HG03045 (cell line): Measurements from ENCODE around the gene PRKN.

ENCODE experiments used
- ATAC-seq: cut with Tn5 transposase; IDR thresholded peaks from one replicate; pipeline ENCODE4 v1.9.1; 2021; ENCODE audit warnings: mild to moderate bottlenecking, moderate library complexity; ENCODE audit not compliant: unreplicated experiment

Gene PRKN

DNA sequence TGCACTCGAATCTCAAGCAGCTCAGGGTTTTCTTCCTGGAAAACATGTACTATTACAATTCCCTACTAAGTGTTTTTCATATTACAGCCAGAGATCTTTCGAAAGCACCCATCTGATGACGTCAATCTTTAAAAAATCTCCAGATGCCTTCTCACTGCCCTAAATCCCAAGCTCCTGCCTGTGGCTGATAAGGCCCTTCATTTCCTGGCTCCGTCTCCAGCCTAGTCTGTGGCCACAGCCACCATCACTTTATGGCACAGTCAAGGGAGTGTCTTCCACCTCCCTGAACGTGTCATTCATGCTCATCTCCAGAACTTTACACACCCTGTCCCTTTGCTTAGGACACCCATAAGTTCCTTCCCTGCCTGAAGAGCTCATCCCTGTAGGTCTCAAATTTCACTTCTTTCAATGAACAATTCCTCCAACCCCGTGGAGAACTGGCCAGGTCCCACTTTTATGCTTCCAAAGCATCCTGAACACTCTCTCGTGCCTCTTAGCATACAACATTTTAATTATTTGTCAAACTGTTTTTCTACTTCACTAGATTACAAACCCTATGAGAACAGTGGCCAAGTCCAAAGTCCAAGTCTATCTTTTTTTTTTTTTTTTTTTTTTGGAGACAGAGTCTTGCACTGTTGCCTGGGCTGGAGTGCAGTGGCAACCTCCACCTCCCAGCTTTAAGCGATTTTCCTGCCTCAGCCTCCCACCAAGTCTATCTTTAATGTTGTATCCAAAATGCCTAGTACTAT is 1347.6 kb downstream of the PRKN start:
- ATAC-seq, result no peak

DNA sequence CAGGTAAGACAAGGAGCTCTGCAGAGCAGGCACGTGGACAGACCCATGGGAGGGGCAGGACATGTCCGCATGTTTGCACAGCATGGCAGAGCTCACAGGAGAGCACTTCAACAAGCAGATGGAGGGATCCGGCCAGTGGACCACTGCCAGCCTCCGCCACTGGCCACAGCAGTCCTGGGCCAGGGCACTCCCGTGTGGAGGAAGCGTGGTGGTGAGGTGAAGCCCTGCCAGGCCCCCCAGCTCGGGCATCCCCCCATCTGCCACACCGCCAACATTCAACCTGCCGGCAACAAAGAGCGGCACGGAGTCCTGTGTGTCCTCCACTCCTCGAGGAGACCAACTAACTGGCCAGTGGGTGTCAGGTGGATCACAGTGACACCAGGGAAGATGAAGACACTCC is 1349.5 kb downstream of the PRKN start:
- ATAC-seq, result no peak

DNA sequence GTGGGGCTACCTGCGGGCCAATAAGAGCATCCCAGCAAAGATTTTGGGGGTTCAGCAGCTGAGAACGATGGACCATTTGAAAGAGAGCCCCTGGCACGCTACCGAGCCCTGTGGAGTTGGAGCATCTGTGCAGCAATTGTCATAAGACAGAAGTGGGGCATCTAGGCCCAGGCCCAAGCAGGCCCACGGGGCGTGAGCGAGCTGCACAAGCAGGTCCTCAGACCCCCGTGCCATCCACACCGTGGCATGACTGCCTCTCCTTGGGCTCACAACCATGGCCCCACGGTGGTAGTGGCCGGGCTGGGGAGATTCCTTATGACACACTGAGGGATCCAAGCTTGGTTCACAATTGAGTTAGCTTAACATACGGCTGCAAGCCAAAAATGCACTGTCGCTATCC is 1350.5 kb downstream of the PRKN start:
- no peak for ATAC-seq

DNA sequence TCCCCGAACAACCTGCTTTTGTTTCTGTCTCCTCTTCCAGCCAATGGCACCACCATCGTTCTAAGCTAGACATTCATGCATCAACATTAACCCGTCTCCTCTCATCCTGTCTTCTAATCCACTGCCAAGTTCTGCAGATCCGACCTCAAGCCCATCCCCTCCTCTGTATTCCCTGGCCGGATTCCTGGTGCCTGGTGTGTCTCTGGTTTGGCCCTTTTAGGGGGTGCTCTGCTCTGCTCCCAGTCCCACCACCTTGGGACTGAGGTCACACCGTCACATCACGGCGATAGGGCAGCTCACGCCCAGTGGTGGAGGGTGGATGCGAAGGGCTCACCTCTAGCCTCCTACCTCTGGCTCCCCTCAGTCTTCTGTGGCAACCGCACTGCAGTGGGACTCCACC is 1351.2 kb downstream of the PRKN start:
- ATAC-seq, result no peak

DNA sequence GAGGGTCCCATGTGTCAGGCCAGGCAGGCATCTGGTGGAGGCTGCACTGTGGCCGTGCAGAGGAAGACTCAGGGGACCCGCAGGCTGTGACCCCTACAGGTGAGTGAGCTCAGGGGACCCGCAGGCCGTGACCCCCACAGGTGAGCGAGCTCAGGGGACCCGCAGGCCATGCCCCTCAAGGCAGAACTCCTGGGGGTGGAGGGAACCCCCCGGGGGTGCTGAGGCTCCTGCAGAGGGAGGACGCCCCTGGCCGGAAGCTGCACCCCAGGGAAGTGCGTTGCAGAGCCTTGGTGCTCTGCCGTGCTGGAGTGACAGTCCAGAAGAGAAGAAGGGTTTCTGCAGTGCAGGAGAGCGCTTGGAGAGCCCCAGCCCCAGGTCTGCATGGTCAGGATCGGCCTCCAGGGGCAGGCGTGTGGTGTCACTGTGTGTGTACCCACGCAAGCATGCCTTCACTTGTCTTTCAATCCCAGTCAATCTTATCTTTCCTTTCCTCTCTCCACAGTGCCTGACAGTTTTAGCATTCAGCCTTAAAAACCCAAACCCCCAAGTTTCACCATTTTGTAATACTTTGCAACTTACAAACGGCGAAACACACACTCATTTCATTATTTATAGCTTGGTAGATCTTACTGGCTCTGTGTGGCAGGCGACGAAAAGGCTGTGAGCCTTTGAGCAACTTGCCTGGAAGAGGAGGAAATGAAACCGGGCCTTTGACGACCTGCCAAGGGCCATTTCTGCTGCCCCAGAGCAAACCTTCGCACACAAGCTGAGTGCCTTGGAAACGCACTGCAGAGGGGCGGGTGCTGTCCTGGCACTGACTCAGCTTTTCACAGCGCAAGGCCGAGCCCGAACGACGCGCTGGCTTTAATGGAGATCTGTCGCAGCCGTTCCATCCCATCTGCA is 1352.3 kb downstream of the PRKN start:
- no peak for ATAC-seq

DNA sequence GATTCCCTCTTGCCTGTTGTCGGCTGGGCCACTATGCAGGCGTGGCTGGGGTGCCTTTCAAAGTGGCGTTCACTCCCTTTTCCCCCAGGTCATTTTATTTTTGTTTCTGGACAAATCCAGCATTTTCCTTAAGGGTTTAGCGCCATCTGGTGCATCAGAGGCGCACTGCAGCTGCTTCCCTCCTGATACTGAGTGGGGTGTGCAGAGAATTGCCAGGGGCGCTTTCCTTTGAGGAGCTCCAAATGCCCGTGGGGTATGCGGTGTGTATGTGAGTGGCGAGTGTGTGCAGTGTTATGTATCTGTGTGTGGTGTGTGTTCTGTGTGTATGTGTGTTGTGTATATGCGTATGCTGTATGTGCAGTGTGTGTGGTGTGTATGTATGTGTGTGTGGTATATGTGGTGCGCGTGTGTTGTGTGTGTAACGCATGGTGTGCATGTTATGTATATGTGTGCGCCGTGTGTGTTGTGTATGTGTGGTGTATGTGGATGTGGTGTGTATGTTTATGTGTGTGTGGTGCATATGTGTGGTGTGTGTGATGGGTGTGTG is 1353.6 kb downstream of the PRKN start:
- no peak for ATAC-seq

DNA sequence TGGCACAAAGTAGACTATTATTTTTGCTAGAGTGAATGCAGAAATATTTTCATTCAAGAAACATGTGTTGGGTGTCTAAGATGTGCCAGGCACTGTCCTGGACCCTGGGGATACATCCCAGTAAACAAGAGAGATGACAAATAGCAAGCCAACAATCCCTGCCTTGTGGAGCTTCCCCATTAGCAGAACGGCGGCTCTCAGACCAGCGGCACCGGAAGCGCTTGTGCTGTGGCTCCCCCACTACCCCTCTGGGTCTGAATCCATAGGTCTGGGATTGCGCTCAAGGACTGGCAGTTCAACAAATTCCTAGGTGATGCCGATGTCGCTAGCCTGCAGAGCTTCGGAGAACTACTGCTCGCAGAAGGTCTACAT is 1355.2 kb downstream of the PRKN start:
- ATAC-seq, result no peak

DNA sequence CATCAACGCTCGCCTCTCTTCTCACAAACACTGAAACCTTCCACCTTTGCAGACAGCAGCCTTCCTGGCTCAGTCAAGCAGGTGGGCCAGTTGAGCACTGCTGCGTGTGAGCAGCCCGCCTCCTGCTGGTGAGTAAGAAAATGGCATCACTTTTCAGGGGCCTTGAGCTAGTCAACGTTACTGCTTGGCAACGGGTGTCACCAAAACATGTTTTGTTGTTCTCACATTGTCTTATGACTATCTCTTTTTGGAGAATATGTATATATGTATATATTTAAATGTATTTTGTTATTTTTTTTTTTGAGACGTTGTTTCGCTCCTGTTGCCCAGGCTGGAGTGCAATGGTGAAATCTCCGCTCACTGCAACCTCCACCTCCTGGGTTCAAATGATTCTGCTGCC is 1356.7 kb downstream of the PRKN start:
- peak; percentile 84 for ATAC-seq

DNA sequence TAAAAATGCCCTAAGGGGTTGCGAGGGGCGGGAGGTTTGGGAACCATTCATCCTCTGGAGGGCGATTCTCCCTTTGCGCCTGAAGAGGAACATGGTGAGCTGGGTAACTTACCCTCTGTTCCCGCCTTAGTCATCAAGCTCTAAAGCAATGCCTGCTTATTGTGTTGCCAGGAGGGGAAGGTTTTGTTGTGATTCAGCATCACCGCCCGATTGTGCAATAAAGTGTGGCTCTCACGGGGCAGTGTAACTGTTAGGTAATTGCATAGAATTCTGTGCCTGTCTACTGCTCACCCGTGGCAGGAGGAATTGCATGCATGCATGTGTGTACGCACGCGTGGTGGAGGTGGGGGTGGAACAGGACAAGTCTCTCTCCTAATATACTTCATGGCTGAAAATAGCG is 1358.2 kb downstream of the PRKN start:
- ATAC-seq, result no peak

DNA sequence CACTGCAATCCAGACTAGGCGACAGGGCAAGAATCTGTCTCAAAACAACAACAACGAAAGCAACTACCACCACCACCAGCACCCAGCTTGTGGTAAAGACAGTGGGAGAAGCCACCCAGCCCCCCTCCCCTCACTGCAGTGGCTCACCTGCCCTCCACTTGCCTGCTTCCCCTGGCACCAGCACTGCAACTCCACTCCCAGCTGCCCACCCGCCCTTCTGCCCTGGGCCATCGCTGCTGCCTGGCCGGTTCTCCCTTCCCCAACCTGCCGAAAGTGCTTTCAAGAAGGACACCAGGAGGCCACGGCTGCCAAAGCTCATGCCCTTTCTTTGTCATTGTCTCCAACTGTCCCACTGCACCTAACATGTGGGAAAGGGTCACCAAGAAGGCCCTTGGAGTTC is 1359.1 kb downstream of the PRKN start:
- no peak for ATAC-seq

DNA sequence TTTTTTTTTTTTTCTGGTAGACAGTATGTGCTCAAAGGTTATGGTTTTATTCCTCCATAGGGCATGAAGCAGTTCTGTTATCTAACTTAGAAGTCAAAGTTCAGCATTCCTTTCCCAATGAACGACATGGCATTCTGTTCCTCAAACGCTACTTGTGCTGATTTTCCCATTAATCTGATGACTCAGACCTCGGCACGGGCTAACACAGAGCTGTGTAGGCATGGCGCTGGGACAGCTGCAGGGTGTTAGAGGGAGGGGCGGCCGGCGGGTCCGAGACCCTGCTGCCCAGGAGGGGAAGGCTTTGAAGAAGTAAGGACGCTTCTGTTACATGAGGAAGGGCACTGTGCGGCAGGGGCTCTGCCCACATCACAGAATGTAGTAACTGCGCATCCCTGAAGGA is 1360.1 kb downstream of the PRKN start:
- ATAC-seq, result no peak

DNA sequence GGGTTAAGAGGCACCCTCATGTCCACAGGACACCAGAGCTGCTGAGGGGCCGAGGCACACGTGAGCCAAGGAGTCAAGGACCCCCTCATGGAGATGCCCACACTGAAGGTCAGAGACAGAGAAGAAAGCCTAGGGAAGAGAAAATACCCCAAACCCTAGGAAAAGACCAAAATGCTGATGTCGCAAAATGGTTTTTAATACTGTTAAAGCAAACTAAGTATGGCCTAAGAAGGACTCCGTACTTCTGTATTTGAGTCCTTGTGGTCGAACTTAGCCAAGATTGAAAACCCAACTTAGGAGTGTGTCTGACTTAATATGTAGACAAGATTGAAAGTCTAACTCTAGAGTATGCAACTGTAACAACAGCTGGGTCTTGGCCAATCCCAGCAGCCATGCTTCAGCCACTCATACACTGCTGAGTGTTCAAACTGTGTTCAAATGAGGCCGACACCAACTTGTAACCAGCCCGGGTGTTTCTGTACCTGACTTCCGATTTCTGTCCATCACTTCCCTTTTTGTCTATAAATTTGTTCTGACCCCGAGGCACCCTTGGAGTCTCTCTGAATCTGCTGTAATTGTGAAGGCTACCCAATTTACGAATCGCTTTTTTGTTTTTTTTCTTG is 1361.2 kb downstream of the PRKN start:
- no peak for ATAC-seq

DNA sequence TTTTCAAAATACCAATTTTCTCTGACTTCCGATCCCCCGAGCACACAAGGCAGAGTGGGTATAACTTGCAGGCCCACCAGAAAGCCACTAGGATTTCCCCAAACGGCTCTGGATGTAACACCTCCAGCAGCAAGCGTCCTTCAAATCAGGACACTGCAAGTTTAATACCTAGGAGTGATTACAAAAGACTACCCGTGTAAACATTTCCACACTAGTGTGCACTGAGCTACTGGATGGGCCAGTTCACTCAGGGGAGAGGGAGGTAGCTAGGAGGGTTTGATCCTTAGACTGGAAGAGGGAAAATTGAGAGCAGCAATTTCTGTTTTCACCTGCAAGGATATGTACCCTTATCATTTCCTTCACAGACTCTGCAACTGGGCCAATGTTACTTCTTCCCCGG is 1361.9 kb downstream of the PRKN start:
- ATAC-seq, result no peak

DNA sequence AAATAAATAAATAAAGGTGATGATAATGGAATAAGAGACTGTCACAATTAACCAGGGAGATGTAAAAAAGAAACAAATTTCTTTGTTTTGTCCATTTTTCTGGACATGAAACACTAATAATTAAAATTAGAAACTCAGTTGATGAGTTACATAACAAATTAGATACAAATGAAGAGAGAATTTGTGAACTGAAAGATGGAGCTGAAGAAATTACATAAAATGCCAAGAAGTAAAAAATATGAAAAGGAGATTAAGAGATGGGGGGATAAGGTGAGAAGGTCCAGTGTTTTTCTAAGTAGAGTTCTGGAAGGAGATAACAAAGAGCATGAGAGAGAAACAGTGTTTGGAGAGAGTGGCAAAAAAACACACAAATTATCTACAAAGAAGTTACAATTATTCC is 1364.3 kb downstream of the PRKN start:
- no peak for ATAC-seq

DNA sequence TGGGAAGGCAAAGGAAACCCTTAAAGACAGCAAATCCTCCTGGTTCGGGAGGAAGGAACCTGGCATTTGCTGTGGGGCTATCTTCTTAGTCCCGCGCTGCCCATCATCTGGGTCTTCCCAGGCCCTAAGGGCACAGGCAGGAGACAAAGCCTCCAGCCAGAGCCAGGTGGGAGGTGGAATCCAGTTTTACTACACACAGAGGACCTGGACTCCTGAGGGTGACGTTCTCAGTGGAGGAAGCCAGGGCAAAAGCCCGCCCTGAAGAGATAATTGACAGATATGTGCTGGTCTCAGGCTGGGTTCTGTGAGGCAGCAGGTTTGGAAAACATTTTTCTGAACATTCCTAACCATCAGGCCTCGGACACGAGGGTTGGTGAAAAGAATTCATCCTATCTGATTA is 1365.3 kb downstream of the PRKN start:
- ATAC-seq, result no peak

DNA sequence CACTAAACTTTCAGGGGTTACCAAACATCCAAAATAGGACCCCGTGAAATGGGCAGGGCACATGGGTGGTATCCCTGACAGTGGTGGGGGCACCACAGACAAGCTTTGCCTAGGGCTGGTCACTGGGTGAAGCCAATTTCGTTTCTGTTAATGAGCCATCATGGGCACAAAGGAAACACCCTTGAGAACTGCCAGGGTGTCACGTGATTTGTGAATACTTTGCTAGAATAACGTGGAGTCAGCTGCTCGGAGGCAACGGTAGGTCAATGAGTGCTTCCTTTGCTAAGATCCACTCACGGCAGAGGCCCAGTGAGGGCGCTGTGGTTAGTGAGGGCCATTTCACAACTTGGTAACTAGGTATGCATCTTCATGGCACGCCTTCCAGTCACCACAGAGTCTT is 1366.0 kb downstream of the PRKN start:
- no peak for ATAC-seq

DNA sequence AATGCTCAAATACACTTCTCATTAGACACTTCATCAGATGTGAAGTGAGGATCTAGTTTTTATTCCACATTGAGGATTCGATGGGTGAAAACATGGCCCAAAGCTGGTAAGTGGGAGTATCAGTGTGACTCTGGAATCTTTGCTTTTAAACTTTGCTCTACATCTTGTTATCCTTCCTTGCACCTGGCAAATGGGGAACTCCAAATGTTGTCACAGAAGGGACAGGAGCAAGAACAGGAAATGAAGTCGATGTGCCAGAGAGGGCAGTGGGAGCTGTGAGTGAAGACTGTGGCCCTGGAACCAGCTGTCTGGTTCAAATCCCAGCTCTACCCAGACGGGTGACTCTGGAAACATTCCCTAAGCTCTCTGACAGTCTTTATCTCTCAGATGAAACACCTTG is 1367.0 kb downstream of the PRKN start:
- no peak for ATAC-seq

DNA sequence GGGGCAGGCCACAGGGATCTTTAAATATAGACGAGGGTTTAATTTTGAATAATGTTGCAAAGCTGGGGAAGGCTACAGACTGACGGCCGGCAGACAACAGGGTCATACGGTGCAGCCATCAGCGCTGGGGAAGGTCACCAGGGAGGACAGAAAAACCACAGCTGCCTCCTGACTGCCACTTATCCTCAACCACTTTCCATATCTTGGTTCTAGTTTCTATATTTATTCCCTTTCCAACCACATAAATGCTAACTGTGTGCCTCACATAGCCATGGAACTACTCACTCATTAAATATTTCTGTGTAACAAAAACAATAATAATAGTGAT is 1368.0 kb downstream of the PRKN start:
- ATAC-seq, result no peak

DNA sequence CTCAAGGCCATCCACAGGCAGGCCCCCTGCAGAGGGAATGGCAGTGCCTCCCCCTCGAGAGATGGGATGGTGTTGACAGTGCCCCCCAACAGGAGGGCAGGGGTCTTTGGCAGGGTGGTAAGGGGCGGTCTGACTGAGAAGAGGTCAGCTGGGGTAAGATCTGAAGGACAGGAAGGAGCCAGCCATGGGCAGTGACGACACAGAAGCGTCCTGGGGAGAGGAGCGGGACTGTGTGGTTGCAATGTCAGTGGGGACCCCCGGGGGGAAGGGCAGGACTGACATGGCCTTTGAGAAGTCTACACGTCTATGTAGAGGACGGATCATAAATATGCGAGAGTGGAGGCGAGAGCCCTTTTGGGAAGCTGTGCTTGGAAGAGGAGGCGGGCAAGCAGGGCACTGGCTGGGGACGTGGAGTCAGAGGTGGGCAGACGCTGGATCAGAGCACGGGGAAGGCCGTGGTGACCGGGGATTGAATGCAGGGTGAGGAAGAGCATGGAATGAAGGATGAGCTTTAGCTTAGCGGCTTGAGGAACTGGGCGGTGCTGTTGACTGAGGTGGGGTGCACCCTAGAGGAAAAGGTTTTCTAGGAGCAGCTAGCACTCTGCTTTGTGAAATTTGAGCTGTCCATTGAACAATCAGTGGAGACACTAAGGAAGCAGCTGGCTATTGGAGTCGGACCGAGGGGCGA is 1371.3 kb downstream of the PRKN start:
- no peak for ATAC-seq

DNA sequence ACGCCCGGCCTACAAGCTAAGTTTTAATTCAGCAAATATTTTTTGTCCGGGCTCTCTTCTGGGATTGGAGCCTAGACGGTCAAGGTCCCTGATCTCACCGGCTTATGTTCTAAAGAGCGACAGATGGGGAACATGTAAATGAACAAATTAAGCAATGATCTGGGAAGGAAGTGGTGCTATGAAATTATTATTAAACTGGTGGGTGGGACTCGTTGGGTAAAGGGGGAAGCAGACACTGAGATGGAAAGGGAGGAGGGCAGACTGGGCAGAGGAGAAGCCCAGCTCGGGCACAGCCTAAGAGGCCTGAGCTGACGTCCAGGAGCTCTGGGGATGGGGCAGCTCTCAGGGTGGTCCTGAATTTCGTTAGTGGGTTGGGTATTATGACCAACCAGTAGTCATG is 1371.9 kb downstream of the PRKN start:
- no peak for ATAC-seq

DNA sequence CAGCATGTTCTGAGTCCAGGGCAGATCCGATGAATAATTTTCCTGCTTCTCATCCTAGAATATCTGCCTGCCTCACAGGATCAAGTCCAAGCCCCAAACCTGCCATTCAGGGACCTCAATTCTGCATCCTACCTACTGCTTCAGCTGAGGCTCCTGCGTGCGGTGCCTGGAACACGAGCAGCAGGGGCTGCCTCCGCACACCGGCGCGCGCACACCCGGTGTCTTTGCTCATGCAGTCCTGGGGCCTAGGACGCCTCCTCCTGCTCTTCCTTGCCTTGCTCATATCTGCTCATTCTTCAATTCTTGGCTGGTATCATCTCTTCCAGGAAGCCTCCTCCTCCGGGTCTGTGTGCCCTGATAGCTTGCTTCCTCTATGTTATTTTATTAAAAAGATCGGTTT is 1372.6 kb downstream of the PRKN start:
- no peak for ATAC-seq
